HepG2 (cell line): ENCODE results near the gene RAP1GAP2. TPM values are rescaled to one million over a fixed set of nuclear protein-coding genes. Genes with fewer than 3 reads are reported as not detected.

Experiments used
- CBX5 ChIP-seq: sonication (generic); formaldehyde crosslinking; IDR thresholded peaks from 2 replicates; pipeline ENCODE4 v1.4.0; 2020; ENCODE audit warnings: missing genetic modification reagents, borderline replicate concordance
- ZNF34 ChIP-seq: sonication (generic); formaldehyde crosslinking; IDR thresholded peaks from 2 replicates; pipeline ENCODE4 v1.4.0; 2020; ENCODE audit warnings: mild to moderate bottlenecking, missing genetic modification reagents, borderline replicate concordance
- ZNF569 ChIP-seq: sonication (generic); formaldehyde crosslinking; IDR thresholded peaks from 2 replicates; pipeline ENCODE4 v1.5.0; 2020; ENCODE audit warnings: mild to moderate bottlenecking, missing genetic modification reagents, moderate library complexity, borderline replicate concordance
- polyA plus RNA-seq, 8 experiments: library from polyadenylated mRNA; depleted of rRNA in 3 of 8; stranded (reverse) in 7 of 8; unstranded in 1 of 8; fragments of >200 nt; fragmentation: Illumina TruSeq in 4 of 8; extraction: Trizol in 4 of 8; gene quantifications; 2 replicates each; pipeline versions ENCODE4 v1.2.1 to v1.2.3, GENCODE V29; 2011 to 2016; ENCODE audit warnings: low read depth in 4 of 8, missing spikeins in 1 of 8, mixed read lengths in 1 of 8; ENCODE audit not compliant: insufficient read depth in 1 of 8
- total RNA-seq, 5 experiments: library from RNA; depleted of rRNA; stranded (reverse); fragments of >200 nt; fragmentation: Illumina TruSeq; extraction: Trizol; gene quantifications; 2 replicates each; pipeline ENCODE4 v1.2.3, GENCODE V29; 2016; ENCODE audit warnings: low read depth in 1 of 5
- TF ChIP-seq, protein P1 (sequence below): sonication (generic); formaldehyde crosslinking; IDR thresholded peaks from 2 replicates; pipeline ENCODE4 v1.4.0; 2020; ENCODE audit warnings: mild to moderate bottlenecking, missing genetic modification reagents, borderline replicate concordance
- TF ChIP-seq, protein P2 (sequence below): sonication (generic); formaldehyde crosslinking; IDR thresholded peaks from 2 replicates; pipeline ENCODE4 v1.4.0; 2020; ENCODE audit warnings: missing genetic modification reagents, borderline replicate concordance
- TF ChIP-seq, protein P3 (sequence below): sonication (generic); formaldehyde crosslinking; IDR thresholded peaks from 2 replicates; pipeline ENCODE4 v1.5.1; 2020; ENCODE audit warnings: mild to moderate bottlenecking, missing genetic modification reagents, borderline replicate concordance
- TF ChIP-seq, protein P4 (sequence below): sonication (generic); formaldehyde crosslinking; IDR thresholded peaks from 2 replicates; pipeline ENCODE4 v1.4.0; 2020; ENCODE audit warnings: missing genetic modification reagents

RAP1GAP2 gene
- total and polyA plus RNA-seq, 2 of the 13 experiments (the other 11 are each of a cell fraction or from before 2014, with no cell fraction given): 10.9 to 12.0 TPM

DNA sequence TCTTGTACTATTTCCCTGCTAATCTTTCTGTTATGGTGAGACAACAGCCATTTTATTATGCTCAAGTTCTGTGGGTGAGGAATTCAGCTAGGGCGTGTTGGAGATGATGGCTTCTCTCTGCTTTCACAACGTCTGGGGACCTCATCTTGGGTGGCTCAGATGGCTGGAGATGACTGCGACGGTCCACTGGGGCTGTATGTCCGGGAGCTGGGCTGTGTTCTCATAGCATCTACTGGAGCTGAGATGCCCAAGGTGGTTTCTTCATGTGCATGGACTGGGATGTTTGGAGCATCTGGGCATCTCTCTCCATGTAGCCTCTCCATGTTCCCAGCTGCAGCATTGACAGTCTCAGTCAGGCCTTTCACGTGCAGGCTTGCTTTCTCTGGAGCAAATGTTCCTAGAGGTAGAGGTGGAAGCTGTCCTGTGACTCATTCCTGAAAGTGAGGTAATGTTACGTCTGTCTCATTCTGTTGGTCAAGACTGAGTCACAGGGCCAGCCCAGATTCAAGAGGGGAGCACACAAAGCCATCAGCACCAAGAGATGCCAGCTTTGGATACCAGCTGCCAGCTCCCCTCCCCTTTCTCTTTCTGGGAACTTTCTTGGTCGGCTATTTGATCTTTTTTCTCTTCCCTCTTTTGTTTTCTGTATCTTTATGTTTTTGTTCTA lies 96.2 kb downstream of the RAP1GAP2 start (continued):
- TF ChIP-seq, protein P1, sequence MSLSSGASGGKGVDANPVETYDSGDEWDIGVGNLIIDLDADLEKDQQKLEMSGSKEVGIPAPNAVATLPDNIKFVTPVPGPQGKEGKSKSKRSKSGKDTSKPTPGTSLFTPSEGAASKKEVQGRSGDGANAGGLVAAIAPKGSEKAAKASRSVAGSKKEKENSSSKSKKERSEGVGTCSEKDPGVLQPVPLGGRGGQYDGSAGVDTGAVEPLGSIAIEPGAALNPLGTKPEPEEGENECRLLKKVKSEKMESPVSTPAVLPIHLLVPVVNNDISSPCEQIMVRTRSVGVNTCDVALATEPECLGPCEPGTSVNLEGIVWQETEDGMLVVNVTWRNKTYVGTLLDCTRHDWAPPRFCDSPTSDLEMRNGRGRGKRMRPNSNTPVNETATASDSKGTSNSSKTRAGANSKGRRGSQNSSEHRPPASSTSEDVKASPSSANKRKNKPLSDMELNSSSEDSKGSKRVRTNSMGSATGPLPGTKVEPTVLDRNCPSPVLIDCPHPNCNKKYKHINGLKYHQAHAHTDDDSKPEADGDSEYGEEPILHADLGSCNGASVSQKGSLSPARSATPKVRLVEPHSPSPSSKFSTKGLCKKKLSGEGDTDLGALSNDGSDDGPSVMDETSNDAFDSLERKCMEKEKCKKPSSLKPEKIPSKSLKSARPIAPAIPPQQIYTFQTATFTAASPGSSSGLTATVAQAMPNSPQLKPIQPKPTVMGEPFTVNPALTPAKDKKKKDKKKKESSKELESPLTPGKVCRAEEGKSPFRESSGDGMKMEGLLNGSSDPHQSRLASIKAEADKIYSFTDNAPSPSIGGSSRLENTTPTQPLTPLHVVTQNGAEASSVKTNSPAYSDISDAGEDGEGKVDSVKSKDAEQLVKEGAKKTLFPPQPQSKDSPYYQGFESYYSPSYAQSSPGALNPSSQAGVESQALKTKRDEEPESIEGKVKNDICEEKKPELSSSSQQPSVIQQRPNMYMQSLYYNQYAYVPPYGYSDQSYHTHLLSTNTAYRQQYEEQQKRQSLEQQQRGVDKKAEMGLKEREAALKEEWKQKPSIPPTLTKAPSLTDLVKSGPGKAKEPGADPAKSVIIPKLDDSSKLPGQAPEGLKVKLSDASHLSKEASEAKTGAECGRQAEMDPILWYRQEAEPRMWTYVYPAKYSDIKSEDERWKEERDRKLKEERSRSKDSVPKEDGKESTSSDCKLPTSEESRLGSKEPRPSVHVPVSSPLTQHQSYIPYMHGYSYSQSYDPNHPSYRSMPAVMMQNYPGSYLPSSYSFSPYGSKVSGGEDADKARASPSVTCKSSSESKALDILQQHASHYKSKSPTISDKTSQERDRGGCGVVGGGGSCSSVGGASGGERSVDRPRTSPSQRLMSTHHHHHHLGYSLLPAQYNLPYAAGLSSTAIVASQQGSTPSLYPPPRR (CRISPR knock-in tag): no peak
- TF ChIP-seq, protein P2, sequence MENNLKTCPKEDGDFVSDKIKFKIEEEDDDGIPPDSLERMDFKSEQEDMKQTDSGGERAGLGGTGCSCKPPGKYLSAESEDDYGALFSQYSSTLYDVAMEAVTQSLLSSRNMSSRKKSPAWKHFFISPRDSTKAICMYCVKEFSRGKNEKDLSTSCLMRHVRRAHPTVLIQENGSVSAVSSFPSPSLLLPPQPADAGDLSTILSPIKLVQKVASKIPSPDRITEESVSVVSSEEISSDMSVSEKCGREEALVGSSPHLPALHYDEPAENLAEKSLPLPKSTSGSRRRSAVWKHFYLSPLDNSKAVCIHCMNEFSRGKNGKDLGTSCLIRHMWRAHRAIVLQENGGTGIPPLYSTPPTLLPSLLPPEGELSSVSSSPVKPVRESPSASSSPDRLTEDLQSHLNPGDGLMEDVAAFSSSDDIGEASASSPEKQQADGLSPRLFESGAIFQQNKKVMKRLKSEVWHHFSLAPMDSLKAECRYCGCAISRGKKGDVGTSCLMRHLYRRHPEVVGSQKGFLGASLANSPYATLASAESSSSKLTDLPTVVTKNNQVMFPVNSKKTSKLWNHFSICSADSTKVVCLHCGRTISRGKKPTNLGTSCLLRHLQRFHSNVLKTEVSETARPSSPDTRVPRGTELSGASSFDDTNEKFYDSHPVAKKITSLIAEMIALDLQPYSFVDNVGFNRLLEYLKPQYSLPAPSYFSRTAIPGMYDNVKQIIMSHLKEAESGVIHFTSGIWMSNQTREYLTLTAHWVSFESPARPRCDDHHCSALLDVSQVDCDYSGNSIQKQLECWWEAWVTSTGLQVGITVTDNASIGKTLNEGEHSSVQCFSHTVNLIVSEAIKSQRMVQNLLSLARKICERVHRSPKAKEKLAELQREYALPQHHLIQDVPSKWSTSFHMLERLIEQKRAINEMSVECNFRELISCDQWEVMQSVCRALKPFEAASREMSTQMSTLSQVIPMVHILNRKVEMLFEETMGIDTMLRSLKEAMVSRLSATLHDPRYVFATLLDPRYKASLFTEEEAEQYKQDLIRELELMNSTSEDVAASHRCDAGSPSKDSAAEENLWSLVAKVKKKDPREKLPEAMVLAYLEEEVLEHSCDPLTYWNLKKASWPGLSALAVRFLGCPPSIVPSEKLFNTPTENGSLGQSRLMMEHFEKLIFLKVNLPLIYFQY (CRISPR knock-in tag): no peak
- TF ChIP-seq, protein P3, sequence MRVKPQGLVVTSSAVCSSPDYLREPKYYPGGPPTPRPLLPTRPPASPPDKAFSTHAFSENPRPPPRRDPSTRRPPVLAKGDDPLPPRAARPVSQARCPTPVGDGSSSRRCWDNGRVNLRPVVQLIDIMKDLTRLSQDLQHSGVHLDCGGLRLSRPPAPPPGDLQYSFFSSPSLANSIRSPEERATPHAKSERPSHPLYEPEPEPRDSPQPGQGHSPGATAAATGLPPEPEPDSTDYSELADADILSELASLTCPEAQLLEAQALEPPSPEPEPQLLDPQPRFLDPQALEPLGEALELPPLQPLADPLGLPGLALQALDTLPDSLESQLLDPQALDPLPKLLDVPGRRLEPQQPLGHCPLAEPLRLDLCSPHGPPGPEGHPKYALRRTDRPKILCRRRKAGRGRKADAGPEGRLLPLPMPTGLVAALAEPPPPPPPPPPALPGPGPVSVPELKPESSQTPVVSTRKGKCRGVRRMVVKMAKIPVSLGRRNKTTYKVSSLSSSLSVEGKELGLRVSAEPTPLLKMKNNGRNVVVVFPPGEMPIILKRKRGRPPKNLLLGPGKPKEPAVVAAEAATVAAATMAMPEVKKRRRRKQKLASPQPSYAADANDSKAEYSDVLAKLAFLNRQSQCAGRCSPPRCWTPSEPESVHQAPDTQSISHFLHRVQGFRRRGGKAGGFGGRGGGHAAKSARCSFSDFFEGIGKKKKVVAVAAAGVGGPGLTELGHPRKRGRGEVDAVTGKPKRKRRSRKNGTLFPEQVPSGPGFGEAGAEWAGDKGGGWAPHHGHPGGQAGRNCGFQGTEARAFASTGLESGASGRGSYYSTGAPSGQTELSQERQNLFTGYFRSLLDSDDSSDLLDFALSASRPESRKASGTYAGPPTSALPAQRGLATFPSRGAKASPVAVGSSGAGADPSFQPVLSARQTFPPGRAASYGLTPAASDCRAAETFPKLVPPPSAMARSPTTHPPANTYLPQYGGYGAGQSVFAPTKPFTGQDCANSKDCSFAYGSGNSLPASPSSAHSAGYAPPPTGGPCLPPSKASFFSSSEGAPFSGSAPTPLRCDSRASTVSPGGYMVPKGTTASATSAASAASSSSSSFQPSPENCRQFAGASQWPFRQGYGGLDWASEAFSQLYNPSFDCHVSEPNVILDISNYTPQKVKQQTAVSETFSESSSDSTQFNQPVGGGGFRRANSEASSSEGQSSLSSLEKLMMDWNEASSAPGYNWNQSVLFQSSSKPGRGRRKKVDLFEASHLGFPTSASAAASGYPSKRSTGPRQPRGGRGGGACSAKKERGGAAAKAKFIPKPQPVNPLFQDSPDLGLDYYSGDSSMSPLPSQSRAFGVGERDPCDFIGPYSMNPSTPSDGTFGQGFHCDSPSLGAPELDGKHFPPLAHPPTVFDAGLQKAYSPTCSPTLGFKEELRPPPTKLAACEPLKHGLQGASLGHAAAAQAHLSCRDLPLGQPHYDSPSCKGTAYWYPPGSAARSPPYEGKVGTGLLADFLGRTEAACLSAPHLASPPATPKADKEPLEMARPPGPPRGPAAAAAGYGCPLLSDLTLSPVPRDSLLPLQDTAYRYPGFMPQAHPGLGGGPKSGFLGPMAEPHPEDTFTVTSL (CRISPR knock-in tag): no peak
- TF ChIP-seq ZNF34 (no peak), ZNF569 (CRISPR knock-in tag) (no peak), CBX5 (CRISPR knock-in tag) (no peak)
- TF ChIP-seq, protein P4, sequence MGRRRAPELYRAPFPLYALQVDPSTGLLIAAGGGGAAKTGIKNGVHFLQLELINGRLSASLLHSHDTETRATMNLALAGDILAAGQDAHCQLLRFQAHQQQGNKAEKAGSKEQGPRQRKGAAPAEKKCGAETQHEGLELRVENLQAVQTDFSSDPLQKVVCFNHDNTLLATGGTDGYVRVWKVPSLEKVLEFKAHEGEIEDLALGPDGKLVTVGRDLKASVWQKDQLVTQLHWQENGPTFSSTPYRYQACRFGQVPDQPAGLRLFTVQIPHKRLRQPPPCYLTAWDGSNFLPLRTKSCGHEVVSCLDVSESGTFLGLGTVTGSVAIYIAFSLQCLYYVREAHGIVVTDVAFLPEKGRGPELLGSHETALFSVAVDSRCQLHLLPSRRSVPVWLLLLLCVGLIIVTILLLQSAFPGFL (CRISPR knock-in tag): no peak
